OCI-LY1 (cell line): ENCODE results near the gene KCNH1.

Source experiments
- CTCF ChIP-seq: fragments of 200-600 bp; sonication (generic), shearing (Covaris generic); IDR thresholded peaks from 2 replicates; pipeline ENCODE4 v1.5.1; 2017; ENCODE audit warnings: mild to moderate bottlenecking, antibody characterized with exemption, low read length, moderate library complexity, mixed read lengths
- EZH2 ChIP-seq: fragments of 200-600 bp; sonication (generic), shearing (Covaris generic); IDR thresholded peaks from 2 replicates; pipeline ENCODE4 v1.8.0; 2017; ENCODE audit warnings: borderline replicate concordance, mixed run types, mild to moderate bottlenecking, antibody characterized with exemption, low read length, moderate library complexity, mixed read lengths

- TF ChIP-seq CTCF (no peak), EZH2 (no peak)
These were observed 333.2 kb downstream of the KCNH1 start for GRCh38 chr1:210800756-210801155.
